ENCODE data around the gene TSPAN13.

TSPAN13 gene

DNA sequence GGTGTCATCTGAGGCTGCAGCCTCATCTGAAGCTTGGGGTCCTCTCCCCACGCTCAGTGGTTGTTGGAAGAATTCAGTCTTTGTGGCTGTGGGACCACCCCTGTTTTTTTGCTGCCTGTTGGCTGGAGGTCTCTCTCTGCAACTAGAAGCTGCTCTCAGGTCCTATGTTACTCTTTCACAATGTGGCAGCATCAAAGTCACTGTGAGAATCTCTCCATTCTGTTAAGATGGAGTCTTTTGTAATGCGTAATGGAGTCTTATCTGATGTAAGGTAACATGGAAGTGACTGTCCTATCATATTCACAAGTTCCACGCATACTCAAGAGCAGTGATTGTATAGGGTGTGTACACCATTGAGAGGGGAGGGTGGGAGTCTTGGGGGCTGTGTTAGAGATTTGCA, 24.9 kb downstream of the TSPAN13 start:
- no peak for DNase-seq

DNA sequence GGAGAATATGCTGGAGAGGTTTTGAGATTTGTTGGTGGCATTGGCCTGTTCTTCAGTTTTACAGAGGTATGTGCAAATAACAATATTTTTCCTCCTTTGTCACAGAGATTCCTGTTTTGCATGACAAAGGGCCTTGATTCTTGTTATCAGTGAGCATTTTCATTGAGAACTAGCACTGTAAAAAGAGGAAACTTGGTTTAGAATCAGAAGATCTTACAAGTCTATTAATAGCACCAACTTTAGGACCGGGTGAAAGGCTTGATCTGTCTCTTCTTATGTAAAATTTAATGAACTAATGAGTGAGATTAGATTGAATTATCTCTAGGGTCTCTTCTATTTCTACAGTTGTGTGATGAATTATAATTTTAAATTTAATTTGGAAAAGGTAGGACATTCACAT, 25.5 kb downstream of the TSPAN13 start:
- DNase-seq, result no peak

- no peak for DNase-seq
These were observed 27.0 kb downstream of the TSPAN13 start for GRCh38 chr7:16780596-16780995.

DNA sequence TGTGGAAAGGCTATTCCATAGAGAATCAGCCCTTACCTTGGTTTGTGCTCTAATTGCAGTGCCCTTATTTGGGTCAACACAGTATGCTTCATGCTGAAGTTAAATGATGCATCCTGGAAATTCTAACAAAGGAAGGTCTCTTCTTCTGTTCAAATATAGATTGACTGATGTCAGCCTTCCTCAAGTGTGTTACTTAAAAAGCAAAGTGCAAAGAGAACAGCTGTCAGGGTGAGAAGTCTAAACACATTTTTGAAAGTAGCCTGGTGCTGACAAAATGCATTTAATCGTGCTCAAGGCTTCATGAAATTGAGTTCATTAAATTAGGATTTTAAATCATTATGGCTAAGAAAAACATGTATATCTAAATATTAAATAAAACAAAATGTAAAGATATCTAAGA, 31.8 kb downstream of the TSPAN13 start:
- DNase-seq, result no peak

DNA sequence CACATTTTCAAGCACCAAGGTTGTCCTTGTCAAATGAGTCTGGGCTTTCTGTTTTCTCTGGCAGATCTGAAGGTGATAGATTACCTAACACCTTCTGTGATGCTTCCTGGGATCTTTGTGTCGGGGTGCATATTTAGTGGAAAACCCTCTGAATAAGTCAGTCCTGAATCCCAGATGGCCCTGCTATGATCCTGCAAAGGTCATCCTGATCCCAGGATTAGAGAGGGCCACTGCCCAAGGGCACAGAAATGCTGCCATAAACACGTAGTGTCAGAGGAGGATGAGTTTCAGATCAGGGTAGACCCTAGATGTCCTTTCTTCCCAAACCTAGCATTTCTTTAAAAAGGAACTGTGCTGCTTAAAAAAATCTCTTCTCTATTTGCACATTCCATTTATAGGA, 32.3 kb downstream of the TSPAN13 start:
- DNase-seq, result no peak

GRCh38 chr7:16786257-16786656, 32.7 kb downstream of the TSPAN13 start:
- no peak for DNase-seq

DNA sequence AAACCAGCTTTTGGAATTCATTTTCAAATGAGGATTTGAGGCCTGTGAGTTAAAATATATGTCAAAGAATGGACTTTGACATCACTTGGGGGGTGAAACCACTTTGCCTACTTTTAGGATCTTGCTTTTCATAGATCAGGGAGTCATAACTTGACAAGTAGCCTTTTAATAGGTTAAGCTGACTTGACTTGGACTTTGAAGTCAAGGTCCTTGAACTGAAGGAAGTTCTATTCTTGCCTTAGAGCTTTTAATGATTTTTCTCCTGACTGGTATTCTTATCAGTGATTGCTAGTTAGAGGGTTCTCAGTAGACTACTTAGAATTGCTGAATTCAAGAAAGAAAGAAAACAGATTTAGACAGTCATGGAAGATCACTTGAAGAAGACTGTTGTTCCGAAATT, 33.6 kb downstream of the TSPAN13 start:
- no peak for DNase-seq

- DNase-seq, result no peak
These were observed 37.5 kb downstream of the TSPAN13 start for GRCh38 chr7:16791071-16791470.

- DNase-seq, result no peak
These were observed 38.5 kb downstream of the TSPAN13 start for GRCh38 chr7:16791905-16792698.

DNA sequence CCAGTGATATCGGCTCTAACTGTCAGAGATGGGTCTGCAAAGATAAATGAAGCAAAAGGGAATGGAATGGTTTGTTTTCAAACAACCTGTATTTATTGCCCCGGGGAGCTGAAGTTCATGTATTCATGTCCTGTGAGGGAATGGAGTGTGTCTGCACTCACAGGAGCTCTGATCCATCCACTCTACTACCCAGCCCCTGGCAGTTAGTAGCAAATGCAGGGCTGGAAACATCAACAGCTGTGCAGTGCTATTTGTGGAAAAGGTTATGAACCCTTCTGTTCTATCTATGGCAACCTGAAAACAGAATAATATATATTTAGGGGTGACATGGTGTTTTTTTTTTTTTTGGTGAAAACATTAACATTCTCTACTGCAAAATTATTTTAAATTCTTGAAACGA, 41.4 kb downstream of the TSPAN13 start:
- no peak for DNase-seq

GRCh38 chr7:16795624-16796023, 42.1 kb downstream of the TSPAN13 start:
- no peak for DNase-seq

- DNase-seq, result peak in 1 of 2 donors; percentile 1
These were observed 47.6 kb downstream of the TSPAN13 start for GRCh38 chr7:16801111-16801542.

- DNase-seq, result no peak
These were observed 48.0 kb downstream of the TSPAN13 start for GRCh38 chr7:16801579-16801978.

DNA sequence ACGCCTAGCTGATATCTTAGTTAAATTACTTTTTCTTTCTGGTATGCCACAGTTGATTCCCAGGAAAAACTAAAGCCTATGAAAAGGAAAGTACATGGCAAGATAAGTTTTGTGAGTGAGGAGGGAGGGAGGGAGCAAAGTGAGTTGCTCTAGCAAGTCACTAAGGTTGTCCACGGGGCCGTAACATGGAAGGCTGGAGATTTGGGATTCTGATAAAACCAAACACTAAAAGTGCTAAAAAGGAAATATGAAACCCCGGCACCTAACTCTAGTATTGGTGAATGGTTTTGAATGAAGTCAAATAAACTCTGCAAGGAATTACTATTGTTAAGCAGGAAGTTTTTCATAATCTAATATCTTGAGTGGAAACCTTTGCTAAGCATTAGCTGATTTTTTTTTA, 49.6 kb downstream of the TSPAN13 start:
- DNase-seq, result no peak

DNA sequence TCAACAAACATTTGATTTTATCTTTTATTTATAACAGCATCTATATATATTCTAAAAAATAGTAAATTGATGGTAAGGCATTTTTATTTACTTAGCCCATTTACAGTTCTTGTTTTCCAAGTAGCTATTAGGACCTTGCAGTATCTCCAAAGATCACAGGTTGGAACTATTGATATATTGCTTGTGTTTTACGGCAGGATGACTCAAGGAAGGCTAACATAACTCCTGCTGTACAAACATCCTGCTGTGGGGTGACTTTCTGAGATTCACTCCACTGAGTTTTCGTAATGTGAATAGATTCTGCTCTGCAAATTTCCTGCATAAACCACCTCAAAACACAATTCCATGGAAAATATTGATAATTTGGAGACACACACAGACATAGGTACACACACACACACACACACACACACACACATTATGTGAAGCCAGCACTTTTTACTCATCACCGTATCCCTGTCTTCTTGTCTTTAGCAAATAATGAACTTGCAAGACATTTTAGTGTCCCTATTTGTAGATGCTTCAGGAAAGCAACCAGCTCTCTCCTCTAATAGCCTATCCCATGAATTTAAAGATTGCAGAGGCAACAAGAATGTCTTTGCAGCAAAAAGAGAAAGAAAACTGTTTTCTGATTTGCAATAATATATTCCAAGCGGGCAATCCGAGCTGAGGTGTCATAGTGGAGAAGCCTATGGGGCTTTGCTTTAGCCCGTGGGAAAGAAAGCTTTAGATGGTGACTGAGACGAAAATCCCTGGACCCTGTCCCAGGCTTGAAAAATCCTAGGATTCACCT, 50.5 kb downstream of the TSPAN13 start:
- DNase-seq, result no peak

DNA sequence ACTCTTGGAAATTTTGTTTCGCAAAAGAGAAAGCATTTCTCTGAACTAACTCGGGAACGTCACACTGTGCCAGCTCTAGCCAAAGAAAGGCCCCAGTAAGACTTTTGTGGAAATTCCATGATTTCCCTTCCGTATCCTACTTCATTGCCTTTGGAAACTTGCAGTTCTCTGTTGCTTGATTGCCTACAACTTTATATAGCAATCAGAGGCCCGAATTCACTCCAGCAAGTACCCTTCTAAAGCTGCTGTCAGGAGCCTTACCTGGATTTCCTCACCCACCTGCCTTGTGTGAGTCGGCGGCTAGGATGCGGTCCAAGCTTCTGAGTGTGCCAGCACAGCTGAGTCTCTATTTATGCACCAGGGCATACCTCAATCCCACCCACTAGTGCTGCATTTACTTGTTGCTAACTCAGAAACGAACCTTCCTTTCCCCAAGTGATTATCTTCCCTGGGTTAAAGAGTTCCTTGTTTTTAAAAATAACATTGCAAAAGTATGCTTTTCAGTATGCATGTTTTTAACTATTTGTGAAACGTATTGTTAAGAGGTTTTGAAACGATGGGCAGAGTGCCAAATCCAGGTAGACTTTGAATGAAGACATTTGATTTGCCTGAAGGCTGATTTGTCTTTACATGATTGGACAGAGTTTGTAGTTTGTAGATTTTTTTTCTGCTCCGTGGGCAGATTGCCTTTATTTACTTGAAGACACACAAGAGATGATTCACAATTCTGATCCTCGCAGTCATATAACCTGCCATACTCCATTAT, 51.3 kb downstream of the TSPAN13 start, which contains the start of gene AGR2:
Gene AGR2 (minus strand): TSS at position 326 of the 766 bp plus-strand sequence. CDS start 3,203 bp downstream, outside the sequence.
- no peak for DNase-seq

DNA sequence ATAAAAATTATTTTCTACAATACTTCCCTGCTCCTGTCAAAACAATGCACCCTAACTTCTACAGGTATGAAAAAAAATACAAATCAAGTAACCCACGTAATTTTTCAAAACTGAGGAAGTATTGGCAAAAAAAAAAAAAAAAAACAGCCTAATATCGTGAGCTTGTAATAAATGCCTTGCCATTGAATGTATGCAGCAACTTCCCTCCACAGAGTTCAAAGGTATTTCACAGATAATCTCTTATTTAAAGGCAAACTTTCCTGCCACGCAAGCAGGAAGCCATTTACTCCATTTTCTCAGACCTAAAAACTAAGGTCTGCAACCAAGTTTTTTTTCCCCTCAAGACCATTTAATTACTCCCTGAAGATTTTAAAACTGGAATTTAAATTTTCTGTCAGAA, 51.9 kb downstream of the TSPAN13 start:
- no peak for DNase-seq

GRCh38 chr7:16810112-16810511, 56.6 kb downstream of the TSPAN13 start:
- DNase-seq, result no peak

DNA sequence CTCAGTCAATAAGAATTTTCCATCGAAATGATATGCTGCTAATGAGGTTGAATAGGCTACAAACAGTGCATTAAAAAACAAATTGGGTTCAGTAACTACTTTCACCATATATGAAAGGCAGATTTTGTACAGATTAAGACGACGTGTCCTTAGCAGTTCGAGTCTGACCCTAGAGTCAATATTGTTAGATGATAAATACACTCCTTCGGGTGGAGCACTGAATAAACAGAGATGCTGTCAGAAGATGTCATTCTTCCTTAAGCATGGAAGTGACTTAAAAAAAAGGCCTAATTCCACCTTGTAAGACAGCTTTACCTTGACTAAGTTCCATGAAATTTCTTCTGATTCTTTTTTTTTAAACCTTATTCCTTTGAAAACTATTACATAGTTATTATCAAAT, 57.0 kb downstream of the TSPAN13 start:
- no peak for DNase-seq

- DNase-seq, result no peak
These were observed 58.0 kb downstream of the TSPAN13 start for GRCh38 chr7:16811551-16811950.

DNA sequence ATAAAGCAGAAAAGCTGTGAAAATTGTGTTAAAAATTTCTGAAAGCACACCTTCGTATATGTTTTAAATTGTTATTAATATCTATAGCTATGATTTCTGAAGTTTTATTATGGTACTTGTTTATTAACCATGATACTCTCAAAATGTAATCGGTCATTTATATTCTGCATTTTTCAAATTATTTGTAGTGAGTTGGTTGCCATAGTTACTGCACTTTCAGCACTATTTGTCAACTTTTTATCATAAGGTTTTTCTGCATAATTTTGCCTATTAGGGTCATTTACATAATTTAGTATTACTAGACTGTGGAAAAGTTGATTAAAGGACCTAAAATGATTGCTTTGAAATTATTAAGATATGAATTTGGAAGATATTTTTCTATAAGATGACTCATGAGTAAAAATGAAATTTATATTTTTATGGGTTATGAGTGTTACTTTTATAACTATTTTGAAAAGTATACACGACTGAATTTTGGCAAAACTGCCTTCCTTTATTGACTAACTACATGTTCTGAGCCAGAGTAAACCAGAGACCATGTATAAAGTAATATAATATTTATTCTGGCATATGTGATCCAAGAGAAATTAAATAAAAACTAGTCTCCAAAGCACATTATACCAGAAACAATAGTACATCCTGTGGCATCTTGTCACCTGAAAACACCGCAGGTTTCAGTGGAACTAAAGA, 59.1 kb downstream of the TSPAN13 start:
- DNase-seq, result no peak

DNA sequence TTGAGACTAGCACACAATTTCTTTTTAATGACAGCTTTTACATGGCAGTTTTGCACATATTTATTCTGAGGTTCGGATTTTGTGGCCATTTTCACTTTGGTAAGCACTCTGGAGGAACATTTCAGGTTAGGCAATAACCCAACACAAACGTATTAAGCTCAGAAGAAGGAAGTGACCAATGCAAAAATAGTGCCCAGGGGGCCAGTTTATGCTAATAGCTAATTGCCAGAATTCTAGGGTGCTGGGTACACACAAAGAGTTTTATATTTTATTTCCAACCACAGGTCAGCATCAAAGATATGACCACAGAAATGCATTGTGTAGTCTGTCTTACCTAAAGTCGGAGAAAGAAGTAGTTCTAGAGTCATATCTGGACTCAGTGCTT, 59.7 kb downstream of the TSPAN13 start:
- DNase-seq, result no peak

GRCh38 chr7:16815001-16815400, 61.4 kb downstream of the TSPAN13 start:
- no peak for DNase-seq

All from CD4-positive, alpha-beta T cell treated with Interferon alpha-2 for 1 hour (primary cell).